ENCODE data around the gene ITGB7.
"Not testable (repeated sequence)": the region's sequence is repeated elsewhere in the genome, so short reads cannot be mapped to it uniquely, and the experiment has no call there.

- TF ChIP-seq CTCF (IDR thresholded peaks at IDR 0.05; ENCODE audit: insufficient read depth, low read length); POLR2AphosphoS5 (IDR thresholded peaks at IDR 0.05; ENCODE audit: low read depth); REST (IDR thresholded peaks at IDR 0.05; ENCODE audit: insufficient replicate concordance, low read depth); GABPA (IDR thresholded peaks at IDR 0.05; ENCODE audit: low read depth): not testable (repeated sequence)
Observed at GRCh38 chr12:53178803-53179202, 28.2 kb downstream of the ITGB7 start.
